Stimulated activated CD4-positive, alpha-beta T cell treated with anti-CD3 and anti-CD28 coated beads, Interleukin-4, amount 100 ng/mL, for 1 hour (primary cell): ENCODE results near the gene BTNL8.

Source experiments
- DNase-seq: peaks from one replicate; pipeline ENCODE4 v3.0.0-alpha.2; 2020

Gene BTNL8

DNA sequence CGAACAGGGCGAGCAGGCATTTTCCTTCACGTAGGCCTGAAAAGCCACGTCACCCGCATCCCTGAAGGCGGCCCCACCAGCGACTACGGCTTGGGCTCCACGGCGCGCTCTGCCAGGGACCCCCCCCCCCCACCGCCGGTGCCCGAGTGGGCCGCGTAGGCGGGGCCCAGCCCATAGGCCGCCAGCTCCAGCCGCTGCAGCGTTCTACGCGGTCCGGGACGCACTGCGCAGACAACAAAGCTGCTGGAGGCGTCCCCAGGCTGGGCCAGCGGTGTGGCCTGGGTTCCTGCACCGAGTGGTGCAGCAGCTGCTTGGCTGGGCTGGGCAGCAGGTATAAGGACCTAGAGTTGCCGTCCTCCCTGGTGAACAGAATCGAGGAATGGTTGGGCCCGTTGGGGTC lies 71.4 kb downstream of the BTNL8 start:
- DNase-seq: no peak

DNA sequence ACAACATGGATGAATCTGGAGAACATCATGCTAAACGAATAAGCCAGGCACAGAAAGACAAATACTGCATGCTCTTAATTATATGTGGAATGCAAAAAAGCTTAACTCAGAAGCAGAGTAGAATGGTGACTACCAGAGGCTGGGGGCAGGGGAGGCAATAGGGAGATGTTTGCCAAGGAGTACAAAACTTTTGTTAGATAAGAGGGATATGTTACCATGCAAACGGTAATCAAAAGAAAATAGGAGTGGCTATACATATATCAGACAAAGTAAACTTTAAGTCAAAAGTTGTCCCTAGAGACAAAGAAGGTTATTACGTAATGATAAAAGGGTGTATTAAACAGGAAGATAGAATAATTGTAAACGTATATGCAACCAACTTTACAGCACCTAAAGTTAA lies 71.9 kb downstream of the BTNL8 start:
- DNase-seq: no peak

DNA sequence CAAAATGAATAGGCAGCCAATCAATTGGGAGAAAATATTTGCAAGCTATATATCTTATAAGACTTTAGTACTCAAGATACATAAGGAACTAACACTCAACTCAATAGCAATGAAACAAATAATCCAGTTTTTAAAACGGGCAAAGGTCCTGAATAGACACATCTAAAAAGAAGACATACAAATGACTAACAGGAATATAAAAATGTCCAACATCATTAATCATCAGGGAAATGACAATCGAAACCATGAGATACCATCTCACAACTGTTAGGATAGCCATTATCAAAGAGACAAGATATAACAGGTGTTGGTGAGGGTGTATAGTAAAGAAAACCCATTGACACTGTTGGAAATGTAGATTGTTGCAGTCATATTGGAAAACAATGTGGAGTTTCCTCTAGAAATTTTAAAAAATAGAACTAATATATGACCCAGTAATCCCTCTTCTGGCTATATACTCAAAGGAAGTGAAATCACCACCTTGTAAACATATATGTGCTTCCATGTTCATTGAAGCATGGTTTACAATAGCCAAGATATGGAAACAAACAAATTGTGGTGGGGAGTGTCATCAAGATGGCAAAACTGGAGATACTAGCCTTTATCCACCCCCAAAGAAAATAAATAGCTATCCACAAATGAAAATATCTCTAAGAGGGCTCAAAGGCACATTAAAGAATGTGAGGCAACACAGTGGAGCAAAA lies 75.8 kb downstream of the BTNL8 start:
- no peak for DNase-seq

DNA sequence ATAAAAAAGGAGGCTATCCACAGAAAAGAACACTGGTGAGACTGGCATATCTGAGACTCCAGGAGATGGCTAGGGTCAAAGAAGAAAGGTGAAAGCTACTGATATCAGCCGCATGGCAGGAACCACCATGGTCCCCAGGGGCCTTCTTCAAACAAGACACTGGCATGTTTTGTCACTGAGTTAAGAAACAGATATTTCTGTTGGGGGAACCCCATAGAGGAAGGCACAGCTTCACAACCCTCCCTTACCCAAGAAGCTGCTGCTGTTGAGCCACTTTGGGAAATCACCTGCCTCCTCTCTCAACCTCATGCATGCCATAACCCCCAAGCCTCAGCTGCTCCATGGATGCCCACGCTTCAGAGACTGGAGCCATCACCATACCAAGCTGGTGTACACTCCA lies 76.4 kb downstream of the BTNL8 start:
- DNase-seq: no peak

DNA sequence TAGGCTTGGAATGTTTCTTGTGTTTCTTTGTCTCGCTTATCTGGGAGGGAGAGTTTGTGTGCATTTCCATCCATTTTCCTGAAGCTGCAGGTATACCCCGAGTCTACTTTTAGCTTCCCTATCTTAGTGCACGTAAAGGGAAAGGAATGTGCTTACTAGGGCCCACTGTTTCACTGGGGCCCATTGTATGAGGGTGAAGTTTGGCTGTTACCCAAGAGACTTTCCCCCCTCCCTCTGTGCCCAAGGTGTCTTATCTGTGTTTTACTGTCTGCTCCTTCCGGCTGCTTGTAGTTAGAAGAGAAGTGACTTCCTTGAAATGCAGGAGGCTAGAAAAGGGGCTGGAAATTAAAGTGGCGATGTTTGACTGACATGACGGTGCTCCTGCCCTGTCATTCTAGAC lies 77.6 kb downstream of the BTNL8 start:
- DNase-seq: no peak

DNA sequence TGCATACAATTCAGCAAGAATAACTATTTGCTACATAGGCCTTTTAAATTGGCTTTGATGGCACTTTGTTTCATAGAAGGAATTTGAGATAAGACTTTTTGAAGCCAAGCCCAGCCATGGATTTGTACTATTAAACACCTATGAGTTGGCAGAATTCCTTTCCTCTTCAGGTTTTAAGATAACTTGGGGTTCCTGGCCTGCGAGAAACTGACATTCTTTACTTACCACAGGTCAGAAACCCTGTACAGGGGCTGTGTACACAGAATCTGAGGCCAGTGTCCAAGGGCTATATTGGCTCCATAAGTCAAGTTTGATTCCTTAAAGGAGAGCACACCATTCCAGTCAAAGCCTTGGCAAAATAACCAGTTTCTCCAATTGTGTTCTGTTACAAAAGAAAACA lies 78.9 kb downstream of the BTNL8 start:
- DNase-seq: no peak

DNA sequence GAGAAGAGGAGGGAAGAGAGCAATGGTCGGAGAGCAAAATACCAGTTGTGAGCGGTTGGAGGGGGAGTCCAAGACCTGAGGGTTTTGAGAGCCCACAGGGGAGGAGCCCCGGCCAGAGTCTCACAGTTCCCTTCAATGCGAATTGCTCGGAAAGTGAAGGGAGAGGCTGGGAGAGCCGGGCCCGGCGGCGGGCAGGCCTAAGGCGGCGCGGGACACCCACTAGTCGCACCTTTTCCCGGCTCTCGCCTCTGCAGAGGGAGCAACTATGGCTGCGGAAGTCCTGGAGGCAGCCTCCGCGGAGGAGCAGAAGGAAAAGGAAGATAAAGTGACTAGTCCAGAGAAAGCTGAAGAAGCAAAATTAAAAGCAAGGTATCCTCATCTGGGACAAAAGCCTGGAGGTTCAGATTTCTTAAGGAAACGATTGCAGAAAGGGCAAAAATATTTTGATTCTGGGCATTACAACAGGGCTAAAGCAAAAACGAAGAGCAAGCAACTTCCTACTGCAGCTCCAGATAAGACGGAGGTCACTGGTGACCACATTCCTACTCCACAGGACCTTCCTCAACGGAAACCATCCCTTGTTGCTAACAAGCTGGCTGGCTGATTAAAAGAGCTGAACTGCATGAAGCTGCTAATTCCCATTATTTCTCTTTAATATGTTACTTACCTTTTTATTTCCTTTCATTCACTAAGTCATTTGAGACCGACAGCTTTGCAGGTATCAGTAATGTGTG lies 83.2 kb downstream of the BTNL8 start:
- DNase-seq: no peak

DNA sequence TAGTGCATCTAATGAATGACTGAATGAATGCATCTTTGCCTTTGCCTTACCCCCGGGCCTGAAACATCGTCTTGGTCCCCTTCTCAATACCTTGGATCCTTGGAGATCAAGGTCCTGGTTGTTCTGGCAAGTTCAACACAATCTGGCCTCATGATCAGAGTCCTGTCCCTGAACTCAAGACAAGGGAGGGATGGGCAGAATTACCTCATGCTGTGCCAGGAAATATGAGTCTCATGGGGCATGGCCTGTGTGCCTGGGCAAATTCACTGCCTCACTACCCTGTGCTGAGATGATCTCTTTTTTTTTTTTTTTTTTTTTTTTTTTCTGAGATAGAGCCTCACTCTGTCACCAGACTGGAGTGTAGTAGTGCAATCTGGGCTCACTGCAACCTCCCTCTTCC lies 89.1 kb downstream of the BTNL8 start:
- DNase-seq: no peak

DNA sequence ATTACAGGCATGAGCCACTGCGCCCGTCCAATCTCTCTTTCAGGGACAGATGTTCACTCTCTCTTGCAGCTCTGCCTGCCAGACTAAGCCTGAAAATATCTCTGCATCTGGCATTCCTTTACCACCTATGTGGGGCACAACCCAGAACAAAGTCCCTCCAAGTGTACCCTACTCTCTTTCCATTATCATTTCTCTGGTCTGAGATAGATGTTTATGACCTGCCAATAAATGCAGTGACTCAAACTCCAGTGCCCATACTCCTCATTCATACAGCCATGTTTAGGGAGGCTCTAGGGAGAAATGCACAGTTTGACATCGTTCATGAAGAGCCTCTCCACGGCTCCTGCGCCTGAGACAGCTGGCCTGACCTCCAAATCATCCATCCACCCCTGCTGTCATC lies 89.6 kb downstream of the BTNL8 start, which contains the start of gene BTNL3:
Gene BTNL3, plus strand, starts transcription at position 255 of the 400 bp plus-strand sequence. CDS start 183 bp downstream, outside the sequence.
- DNase-seq: no peak

DNA sequence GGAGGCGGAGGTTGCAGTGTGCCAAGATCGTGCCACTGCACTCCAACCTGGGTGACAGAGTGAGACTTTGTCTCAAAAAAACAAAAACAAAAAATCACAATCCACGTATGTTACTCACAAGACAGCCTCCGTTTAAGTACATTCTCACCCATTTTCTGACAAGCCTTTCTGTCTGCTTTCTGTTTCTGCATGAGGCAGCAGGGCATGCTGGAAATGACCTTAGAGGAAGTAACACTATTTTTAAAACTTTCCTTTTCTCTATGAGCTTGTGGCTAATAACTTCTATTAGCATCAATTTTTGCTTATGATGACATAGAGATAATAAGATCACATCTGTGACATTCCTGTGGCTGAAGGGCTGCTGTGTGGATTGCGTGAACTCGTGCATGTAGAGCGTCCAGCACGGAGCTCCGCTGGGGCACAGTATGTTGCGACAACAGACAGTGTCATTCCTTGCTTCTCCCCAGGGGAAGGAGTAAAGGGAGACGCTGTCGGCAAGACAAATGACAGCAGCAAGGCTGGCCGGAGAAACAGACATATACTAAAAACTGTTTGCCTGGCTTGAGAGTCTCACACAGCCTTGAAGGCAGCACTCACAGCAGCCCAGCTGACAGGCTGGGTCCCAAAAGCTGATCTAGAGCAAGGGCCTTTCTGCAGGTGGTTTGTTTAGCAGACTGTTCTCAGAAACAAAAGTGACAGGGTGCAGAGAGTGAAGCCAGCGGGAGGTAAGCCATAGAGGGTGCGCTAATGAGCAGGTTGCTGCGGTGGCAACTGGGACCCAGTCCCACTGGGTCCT lies 91.3 kb downstream of the BTNL8 start:
- no peak for DNase-seq

DNA sequence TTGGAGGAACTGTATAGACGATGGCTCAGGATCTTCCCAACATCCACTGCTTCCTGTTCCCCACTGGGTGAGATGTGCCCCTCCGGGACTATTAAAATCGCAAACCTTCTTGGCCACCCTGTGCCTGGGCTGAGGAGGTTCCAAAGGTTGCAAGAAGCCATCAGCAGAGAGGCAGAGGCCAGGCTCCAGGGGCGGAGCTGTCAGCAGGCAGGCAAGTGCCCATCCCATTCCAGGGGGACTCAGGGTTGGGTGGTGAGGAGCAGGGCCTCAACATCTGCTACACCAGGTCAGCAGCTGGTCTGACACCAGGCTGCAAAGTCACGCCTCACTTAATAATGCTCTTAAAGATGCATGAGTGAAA lies 91.9 kb downstream of the BTNL8 start:
- DNase-seq: no peak
